ENCODE results near the gene TANC1.

The TANC1 gene

GRCh38 chr2:158963071-158963470 is 5.4 kb upstream of the TANC1 start:
- DNase-seq = no peak

GRCh38 chr2:158965107-158965506 is 3.3 kb upstream of the TANC1 start:
- DNase-seq = no peak

- DNase-seq = no peak
Measured at GRCh38 chr2:158965641-158966040, 2.8 kb upstream of the TANC1 start.

GRCh38 chr2:158966312-158966711 is 2.1 kb upstream of the TANC1 start:
- no peak for DNase-seq

- no peak for DNase-seq
Measured at GRCh38 chr2:158967114-158967730, 1.2 kb upstream of the TANC1 start.

- no peak for DNase-seq
Measured at GRCh38 chr2:158967731-158968395, 577 bp upstream of the TANC1 start.

GRCh38 chr2:158969162-158969714 is 798 bp downstream of the TANC1 start:
- no peak for DNase-seq

GRCh38 chr2:158969715-158970240 is 1.3 kb downstream of the TANC1 start:
- no peak for DNase-seq

- DNase-seq = no peak
Measured at GRCh38 chr2:158970241-158970751, 1.9 kb downstream of the TANC1 start.

GRCh38 chr2:158973116-158973956 is 4.9 kb downstream of the TANC1 start:
- no peak for DNase-seq

GRCh38 chr2:158975271-158975921 is 7.0 kb downstream of the TANC1 start:
- no peak for DNase-seq

GRCh38 chr2:158979772-158980171 is 11.3 kb downstream of the TANC1 start:
- no peak for DNase-seq

- DNase-seq = no peak
Measured at GRCh38 chr2:158984604-158985135, 16.2 kb downstream of the TANC1 start.

- DNase-seq = no peak
Measured at GRCh38 chr2:158988501-158988900, 20.1 kb downstream of the TANC1 start.

- DNase-seq = no peak
Measured at GRCh38 chr2:158989165-158989564, 20.7 kb downstream of the TANC1 start.

- no peak for DNase-seq
Measured at GRCh38 chr2:158990397-158991214, 22.2 kb downstream of the TANC1 start.

- DNase-seq = no peak
Measured at GRCh38 chr2:158993030-158993429, 24.6 kb downstream of the TANC1 start.

- DNase-seq = no peak
Measured at GRCh38 chr2:158993721-158994587, 25.5 kb downstream of the TANC1 start.

GRCh38 chr2:158994920-158995676 is 26.7 kb downstream of the TANC1 start:
- DNase-seq = no peak

GRCh38 chr2:158995677-158996049 is 27.2 kb downstream of the TANC1 start:
- no peak for DNase-seq

Measured in effector CD8-positive, alpha-beta T cell (primary cell).